Fibroblast of lung (primary cell): Measurements from ENCODE around the gene DCLK2.

Experiments used
- EZH2 ChIP-seq: IDR thresholded peaks from 2 replicates; pipeline ENCODE4 v1.5.1; 2012; ENCODE audit warnings: low read length, control low read depth, mild to moderate bottlenecking; ENCODE audit errors: missing control alignments
- TF ChIP-seq, protein P1 (sequence below), 2 donors: IDR thresholded peaks in 1 of 2; conservative IDR thresholded peaks in 1 of 2; 1 replicate in 1 of 2; 2 replicates in 1 of 2; pipeline ENCODE4 v1.5.1; 2011 to 2012; ENCODE audit warnings: low read length in 2 of 2, control low read depth in 1 of 2, inconsistent platforms in 1 of 2, low read depth in 1 of 2, mild to moderate bottlenecking in 1 of 2

DNA sequence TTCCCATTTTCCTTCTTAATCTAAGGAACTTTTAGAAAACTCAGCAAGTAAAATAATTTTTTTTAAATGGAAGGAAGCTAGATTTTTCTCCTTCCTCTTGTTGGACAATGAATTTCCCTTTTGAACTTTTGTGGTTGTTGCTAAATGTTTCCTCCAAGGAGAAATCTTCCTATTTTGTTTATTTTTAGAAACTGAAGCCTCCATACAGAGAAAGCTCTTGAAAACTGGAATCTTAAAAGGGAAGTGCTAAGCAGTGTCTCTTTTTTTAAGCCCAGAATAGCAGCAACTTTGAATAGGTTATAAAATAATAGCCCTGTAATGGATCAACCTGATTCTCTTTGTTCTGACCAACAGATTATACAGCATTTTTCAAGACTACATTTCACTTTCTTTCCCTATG, 15.1 kb upstream of the DCLK2 start:
- TF ChIP-seq, protein P1, sequence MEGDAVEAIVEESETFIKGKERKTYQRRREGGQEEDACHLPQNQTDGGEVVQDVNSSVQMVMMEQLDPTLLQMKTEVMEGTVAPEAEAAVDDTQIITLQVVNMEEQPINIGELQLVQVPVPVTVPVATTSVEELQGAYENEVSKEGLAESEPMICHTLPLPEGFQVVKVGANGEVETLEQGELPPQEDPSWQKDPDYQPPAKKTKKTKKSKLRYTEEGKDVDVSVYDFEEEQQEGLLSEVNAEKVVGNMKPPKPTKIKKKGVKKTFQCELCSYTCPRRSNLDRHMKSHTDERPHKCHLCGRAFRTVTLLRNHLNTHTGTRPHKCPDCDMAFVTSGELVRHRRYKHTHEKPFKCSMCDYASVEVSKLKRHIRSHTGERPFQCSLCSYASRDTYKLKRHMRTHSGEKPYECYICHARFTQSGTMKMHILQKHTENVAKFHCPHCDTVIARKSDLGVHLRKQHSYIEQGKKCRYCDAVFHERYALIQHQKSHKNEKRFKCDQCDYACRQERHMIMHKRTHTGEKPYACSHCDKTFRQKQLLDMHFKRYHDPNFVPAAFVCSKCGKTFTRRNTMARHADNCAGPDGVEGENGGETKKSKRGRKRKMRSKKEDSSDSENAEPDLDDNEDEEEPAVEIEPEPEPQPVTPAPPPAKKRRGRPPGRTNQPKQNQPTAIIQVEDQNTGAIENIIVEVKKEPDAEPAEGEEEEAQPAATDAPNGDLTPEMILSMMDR (conservative IDR thresholded peaks at IDR 0.05 in 1 of 2, IDR thresholded peaks at IDR 0.05 in 1 of 2; ENCODE audit: low read depth in 1 of 2, low read length in 2 of 2), result no peak
- TF ChIP-seq EZH2, result no peak
